Measurements from ENCODE around the gene FAM171A1.

FAM171A1 gene

DNA sequence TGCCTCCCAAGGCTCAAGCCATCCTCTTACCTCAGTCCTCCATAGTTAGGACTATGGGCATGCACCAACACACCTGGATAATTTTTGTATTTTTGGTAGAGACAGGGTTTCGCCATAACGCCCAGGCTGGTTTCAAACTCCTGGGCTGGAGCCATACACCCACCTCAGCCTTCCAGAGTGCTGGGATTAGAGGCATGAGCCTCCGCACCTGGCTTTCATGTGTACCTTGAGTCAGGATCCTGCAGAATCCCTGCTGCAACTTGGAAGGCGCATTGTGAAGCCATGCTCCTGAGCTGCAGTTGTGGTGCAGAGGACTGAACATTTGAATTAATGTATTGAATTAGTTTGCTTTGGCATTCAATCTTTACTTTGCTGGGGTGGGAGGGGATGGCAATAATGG is 173.2 kb downstream of the FAM171A1 start:
- DNase-seq, result no peak

DNA sequence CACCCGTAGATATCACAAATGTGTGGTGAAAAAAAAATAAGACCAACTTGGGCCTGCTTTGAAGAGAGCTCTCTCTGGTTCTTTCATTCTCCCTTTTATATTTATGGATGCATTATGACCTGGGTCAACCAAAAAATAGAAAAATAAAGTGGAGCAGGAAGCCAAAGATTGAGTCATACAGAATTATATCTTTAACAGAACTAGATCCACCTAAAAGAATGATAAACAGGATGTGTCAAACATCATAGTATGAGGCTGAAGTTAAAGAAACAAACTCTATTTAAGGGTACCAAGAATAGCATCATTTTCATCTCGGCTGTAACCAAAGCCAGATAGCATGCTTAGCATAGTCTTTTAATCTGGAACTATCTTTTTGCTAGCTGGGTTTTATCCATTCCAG is 173.8 kb downstream of the FAM171A1 start:
- DNase-seq, result no peak

DNA sequence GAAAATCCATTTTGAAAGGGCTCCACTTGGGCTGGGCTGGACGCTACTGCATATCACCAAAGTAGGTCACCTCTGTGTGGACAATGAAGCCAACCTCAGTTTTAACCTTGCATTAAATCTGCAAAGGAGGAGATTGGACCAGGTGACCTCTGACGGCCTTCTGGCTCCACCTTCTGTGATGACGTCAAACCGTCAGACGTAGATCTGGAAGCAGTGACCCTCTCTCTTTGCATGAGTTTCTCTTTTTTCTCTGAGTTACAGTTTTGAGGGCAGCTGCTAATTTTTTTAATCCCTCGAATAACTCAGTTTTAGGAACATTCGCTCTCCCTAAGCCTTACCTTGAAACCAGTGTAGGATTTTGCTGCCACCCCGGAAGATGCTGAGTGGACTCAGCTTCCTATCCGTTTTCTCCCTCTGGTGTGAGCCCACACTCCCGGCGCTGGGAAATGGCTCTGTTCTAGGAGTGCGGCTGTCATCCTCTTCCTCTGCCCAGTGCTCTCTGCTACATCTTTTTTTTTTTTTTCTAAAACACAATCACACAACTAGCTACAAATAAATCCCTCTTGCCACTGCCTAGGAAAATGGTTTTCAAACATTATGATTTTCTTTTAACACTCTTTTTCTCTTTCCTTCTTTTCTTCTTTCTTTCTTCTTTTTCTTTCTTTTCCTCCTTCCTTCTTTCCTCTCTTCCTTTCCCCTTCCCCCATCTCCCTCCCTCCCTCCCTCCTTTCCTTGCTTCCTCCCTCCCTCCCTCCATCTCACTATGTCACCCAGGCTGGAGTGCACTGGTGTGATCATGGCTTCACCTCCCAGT is 174.9 kb downstream of the FAM171A1 start:
- no peak for DNase-seq

DNA sequence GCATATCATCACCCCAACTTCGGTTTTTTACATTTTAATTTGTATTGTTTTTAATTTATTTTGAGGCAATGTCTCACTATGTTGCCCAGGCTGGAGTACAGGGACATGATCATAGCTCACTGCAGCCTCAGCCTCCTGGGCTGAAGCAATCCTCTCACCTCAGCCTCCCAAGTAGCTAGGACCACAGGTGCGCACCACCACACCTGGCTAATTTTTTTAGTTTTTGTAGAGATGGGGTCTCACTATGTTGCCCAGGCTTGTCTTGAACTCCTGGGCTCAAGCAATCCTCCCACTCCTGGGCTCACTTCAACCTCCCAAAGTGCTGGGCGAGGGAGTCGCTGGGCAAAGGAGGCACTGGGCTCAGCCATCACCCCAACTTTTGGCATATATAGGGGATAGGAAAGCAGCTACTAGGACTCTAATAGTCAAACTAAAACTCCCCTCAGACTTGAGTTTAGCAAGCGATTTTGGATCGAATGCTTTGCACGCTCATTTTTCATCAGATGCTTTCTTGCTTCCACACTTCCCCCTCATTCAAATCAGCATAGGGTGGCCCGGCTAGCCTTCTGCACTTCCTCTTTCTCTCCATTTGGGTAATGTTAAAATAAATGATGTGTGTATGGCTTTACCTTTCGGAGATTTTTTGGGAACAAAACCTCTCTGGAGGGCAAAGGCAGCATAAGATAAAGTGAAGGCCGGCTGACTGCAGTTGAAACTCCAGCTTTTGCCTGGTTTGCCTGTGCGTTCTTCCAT is 181.8 kb downstream of the FAM171A1 start:
- DNase-seq, result no peak

DNA sequence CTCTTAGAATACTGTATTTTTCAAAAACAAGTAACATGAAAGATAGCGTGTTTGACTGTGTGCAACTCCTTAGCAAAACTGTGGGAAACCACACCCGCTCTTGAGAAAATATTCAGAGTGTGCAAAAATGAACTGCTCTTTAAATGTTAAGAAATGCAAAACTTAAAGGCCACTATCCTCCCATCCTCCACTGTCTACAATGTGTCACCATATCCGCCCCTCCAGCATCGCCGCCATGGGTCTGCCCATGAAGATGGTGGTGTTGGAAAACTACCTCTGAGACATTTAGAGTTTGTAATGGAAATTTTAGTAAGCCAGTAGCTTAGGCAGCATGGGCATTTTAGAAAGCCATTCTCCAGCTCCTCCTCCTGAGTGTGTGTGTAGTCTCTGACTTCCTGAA is 182.5 kb downstream of the FAM171A1 start:
- no peak for DNase-seq

DNA sequence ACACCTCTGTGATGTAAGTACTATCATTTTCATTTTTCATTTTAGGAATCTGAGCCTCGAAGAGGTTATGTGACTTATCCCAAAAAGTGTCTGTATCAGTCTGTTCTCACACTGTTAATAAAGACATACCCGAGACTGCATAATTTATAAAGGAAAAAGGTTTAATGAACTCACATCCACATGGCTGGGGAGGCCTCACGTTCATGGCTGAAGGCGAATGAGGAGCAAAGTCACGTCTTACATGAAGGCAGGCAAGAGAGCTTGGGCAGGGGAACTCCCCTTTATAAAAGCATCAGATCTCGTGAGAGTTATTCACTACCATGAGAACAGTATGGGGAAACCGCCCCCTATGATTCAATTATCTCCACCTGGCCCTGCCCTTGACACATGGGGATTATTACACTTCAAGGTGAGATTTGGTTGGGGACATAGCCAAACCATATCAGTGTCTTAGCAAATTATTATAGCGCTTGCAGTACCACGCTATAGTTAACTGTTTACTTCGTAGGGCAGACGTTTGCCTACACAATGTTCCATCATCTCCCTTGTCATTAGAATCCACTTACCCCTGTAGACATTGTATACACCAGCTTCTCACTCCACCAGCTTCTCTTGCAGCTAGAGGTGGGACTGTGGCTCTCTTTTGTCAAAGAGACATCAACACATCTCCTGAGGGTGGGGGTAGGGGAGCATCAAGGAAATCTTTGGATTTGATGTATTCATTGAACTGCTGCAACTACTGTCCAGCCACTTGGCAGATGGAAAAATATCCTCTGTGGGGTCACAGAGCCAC is 187.2 kb downstream of the FAM171A1 start:
- DNase-seq, result no peak

DNA sequence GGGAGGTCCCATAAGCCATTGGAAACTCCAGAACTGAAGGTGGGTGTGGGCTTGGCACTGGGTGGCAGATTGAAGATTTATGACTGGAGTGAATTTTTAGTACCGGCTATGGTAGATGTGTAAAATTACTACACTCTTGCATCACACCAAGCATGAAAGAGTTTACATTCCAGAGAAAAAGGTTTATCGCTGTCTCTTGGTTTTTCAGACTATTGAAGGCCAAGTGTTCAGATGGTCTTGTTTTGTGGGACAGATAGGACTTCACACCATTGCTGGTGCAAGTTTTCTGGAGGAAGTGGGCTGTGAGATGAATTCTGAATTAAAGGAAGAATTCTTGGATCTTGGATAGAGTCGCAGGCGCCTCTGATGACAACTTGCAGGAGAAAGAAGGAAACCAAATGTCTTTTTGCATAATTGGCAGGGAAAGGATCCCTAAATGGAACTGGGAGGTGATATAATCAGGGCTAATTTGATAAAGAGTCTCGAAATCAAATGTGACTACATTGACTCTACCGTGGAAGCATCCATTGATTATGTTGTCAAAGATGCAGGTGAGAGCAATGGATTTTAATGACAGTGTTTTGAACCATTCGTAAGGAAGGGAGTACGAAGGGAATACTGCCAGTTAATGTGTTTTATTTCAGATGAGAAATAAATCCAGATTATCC is 188.4 kb downstream of the FAM171A1 start:
- no peak for DNase-seq

DNA sequence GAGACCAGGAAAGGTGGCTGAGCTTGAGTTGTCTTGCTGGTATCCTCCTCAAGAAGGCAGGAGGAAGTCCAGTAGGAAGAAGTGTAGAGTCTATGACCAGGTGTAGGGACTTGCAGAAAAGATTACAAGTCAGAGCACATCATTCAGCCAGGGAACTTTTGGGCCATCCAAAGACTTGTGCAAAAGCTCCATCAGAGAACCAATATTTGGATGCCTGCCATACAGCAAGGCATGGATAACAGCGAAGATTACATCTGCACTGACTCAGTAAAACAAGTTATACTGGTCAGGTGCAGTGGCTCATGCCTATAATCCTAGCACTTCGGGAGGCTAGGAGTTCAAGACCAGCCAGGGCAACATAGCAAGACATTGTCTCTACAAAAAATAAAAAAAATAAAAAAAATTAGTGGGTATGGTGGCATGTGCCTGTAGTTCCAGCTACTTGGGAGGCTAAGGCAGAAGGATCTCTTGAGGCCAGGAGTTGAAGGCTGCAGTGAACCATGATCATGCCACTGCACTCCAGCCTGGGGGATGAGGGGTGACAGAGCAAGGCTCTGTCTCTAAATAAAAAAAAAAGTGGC is 189.4 kb downstream of the FAM171A1 start:
- no peak for DNase-seq

DNA sequence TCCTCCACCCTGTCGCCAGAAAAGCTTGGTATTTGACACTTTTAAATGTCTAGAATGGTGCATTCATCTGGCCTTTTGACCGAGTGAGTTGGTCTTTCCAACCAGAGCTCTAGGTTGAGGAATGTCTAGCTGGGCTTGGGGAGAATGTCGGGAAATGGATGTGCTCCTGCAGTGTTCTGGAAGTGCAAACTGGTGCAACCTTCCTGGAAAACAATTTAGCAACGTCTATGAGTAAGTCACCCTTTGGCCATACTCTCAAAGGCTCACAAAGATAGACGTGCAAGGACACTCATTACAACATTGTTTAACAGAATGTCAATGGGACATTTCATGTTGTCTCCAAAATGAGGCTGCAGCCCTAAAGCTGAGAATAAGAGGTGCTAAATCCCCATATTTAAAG is 190.4 kb downstream of the FAM171A1 start:
- DNase-seq, result no peak

DNA sequence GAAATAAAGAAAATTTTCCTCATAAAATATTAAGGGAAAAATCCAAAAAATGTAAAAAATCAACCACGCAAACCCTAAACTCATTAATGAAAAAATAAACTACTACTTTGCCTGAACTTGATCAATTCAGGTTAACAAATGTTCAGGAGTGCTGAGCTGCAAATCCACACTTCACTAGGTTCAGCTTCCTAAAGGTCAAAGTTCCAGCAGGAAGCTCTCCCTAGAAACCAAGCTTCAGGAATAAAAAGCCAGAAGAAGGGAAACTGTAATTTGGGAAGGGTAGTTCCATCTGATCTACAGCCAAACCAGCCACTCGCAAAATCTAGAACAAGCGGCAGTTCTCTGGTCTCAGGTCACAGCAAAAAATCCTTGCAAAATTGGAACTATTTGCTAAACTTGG is 194.8 kb downstream of the FAM171A1 start:
- DNase-seq, result no peak

DNA sequence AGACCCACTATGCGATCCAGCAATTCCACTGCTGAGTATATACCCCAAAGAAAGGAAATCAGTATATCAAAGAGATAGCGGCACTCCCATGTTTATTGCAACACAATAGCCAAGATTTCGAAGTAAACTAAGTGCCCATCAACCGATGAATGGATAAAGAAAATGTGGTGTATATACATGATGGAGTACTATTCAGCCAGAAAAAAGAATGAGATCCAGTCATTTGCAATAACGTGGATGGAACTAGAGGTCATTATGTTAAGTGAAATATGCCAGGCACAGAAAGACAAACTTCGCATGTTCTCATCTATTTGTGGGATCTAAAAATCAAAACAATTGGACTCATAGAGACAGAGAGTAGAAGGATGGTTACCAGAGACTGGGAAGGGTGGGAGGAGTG is 195.5 kb downstream of the FAM171A1 start:
- DNase-seq, result no peak

DNA sequence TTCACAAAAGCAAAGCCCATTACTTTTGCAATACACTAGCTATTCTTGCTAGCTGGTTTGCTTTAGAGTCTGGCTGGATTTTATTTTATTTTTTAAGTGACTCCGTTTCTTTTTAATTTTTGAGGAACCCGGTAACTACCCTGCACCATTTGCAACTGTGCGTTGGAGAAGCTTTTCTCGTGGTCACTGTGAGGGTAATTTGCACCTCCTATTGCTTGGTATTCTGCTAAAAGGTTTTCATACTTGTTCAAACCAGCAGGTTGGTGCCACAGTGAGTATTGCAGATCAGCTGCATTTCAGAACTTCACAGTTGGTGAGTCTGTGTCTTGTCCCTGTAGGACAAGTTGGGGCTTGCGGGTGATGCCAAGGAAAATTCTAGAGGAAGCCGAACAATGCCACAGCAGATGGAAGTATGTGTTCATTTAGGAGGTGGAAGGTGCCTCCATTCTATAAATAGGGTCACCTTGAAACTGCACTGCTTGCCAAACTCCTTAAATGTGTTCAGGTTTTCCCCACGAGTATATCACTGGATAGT is 198.7 kb downstream of the FAM171A1 start:
- no peak for DNase-seq

DNA sequence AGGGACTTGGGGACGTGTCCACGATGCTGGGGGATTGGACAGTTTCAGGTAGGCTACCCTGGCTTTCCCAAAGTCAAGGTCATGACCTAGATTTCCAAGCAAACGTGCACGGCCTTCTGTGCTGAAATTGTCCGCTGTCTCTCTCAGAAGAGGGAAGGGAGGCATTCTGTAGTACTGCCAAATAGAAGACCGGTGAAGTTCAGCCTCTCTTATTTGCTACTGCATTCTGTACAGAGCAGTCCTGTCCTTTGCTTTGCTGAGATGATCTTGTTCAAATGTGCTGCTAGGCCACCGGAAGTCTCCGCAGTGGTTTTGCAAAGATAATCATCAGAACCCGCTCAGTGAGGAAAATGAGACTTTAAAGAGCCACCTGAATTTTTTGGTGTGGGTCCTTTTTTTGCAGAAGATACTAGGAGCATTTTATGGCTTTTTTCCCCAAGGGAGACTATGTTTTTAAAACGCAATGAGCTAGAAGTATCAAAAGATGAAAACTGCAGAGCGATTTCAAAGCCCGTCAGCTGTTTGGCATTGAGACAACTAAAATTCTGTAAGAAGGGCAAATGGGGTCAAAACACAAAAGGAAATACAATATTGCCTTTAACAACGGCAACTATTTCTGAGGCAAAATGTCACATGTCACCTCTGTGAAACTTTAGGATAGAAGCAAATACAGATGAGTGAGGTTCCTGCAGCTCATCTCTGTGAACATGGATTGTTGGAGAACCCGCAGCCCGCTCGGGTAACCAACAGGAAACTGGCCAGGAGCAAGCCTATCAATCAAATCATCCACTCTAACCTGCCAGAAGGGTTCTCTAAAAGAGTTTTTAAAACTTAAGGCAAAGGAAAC is 201.3 kb downstream of the FAM171A1 start:
- no peak for DNase-seq

DNA sequence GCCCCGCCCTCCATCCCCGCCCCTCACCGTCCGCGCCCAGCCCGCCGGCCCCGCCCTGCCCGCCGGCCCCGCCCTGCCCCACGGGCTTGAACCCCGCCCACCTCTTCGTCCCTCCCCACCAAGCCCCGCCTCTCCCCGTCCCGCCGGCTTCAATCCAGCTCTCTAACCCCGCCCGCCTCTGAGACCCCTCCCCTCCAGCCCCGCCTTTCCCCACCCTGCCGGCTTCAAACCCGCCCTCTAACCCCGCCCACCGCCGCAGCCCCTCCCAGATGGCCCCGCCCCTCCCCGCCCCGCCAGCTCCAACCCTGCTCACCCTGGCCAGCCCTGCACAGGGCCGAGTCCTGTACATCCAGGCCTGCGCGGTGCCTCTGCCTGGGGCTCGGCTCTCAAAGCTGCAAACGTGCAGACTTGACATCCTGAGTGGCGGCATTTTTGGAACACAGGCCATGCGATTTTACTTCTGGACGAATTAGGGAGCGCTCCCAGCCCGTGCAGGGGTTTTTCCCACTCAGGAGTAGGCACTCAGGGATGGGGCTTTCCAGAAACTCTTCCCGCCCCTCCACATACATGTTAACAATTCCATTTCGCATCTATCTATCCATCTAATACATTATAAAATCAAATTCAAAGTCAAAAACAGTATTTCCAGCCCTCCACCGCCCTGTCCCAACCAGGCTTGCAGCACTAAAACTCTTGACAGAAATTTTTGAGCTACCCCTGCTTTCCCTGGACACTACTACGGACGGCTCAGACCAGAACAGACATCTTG is 202.1 kb downstream of the FAM171A1 start:
- peak; percentile 66 for DNase-seq

DNA sequence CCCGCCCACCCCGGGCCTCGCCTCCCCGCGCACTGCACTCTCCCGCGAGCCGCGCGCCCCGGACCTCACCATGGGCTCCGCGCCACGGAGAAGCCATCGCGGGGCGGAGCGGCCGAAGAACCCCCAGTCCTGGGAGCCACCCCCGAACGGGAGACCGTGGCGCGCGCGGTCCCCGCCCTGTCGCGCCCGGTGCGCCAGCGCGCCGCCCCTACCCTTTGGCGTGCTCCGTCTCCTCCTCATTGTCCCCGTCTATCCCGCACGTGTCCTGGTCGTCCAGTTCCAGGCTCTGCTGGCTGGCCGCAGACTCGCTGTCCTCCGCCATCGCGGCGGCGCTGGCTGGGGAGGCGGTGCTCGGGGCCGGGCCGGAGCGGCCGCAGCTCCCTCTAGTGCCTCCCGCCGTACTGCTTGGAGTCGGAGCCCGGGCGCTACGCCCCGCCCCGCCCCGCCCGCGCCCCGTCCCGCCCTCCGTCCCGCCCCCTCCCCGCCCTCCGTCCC is 202.8 kb downstream of the FAM171A1 start, which contains the start of gene NMT2:
Gene NMT2 (minus strand): TSS at position 403 of the 495 bp plus-strand sequence. CDS start 81 bp downstream, at position 322.
- DNase-seq, result peak; percentile 47

DNA sequence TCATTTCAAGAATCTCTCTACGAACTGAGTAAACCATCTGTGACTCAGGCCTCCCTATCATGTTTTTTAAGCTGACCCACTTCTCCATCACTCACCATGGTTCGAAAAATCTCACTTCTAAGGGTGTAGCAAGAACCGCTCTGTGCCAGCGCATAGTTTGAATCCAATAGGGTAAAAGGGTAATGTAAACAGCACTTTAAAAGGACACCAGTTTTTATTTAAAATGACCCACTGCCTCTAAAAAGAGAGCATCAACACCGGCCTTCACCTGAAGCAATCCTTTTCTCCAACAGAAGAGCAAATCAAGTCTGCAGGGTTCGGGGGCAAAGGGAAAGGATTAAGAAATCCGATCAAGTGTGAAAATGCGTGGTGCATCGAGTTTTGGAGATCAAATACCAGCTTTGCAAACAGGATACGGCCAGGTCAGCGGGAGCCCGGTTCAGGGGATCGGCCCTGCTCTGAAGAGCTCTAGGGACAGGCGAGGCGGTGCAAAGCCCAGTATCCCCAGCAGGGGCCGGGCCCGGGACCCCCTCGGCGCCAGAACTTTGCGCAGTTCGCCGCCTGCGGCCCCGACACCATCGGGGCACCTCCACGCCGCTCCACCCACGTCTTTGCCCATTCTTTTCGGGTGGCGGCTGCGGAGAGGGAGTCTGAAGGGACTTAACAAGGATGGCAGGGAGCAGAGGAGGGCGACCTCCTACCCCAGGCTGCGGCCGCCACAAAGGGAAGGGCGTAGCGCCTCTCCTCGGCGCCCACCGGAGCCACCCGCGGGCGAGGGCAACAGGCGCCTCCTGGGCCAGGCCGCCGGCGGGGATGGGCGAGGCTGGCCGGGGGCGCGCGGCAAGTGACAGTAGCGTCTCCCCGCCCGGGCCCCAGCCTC is 203.4 kb downstream of the FAM171A1 start:
- no peak for DNase-seq

DNA sequence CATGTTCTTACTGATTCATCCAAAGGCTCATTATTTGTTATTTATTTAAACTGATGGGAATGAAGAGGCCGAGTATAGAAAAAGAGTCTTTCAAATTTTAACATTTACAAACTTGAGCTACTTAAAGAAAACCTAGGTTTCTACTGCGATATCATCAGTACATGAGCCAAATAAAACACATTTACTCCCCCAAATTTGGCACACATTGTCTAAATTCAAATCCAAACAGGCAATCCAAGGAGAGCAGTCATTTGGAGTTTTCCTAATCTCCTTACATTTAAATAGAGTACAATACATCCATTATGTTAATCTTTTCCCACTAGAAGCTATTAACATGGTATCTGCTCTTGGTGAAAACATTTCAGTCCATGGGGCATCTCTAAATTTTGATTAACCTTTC is 204.8 kb downstream of the FAM171A1 start:
- no peak for DNase-seq

DNA sequence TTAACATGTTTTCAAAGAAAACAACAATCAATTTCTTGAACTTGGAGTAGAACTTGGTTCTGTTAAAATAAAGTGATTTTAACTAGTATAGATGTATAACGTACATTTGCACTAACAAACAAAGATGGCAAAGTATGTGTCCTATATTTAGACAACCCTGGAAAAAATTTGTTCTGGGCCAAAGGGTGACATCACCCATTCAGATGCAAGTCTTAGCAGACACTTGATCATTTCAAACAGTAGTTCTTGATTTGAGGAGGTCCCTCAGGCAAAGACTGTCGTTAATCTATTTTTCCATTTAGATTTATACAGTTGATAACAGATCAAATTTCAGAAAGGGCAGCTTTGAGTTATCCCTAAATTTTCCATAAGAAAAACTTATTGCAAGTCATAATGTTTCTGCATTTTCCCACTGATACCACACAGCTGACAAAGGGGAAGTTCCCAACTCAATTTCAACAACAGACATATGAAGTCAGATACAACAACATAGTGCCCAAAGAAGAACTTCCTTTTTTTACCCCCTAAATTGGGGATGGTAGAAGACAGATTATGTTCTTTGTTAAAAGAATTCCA is 207.7 kb downstream of the FAM171A1 start:
- no peak for DNase-seq

Measured in NCI-H2029 (cell line).